HG03439 (cell line): Measurements from ENCODE around the gene ADAMTS5.

Experiments
- ATAC-seq: cut with Tn5 transposase; IDR thresholded peaks from one replicate; pipeline ENCODE4 v1.9.1; 2021; ENCODE audit warnings: mild to moderate bottlenecking, moderate library complexity; ENCODE audit not compliant: unreplicated experiment

ADAMTS5 gene

GRCh38 chr21:26888931-26889330 lies 78.0 kb downstream of the ADAMTS5 start:
- ATAC-seq: no peak

DNA sequence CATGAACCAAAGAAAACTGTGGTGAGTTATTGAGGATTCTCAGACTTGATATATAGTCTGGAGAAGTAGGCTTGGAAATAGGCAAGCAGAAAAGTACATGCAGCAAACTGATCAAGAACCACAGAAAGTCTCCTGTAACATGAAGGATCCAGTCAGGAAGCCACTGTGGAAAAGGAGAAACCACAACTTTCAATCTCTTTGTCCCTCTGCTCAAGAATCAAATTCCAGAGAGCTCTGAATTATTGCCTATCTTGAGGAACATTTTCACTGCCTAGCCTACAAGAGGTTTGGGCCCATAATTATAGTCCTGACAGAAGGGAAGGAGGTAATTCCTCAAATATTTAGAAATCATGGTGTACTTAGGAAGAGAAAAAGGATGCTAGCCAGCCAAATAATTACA lies 78.6 kb downstream of the ADAMTS5 start:
- no peak for ATAC-seq

DNA sequence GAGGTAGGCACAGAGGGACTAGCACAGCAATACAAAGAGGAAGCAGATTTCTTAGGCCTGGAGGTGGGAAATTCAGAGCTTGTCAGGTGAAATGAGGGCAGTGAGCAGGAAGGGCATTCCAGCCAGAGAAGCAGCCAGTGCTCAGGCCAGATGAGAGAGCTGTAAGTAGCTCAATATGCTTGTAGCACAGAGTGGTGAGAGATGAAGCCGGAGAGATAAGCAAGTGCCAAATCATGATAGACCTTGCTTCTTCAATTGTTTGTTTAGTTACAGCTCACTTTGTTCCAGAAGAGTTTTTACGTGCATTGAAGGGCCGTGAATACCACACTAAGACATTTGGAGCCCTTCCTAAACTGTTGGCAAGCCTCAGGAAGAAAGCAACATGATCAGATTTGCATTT lies 79.6 kb downstream of the ADAMTS5 start:
- ATAC-seq: no peak

DNA sequence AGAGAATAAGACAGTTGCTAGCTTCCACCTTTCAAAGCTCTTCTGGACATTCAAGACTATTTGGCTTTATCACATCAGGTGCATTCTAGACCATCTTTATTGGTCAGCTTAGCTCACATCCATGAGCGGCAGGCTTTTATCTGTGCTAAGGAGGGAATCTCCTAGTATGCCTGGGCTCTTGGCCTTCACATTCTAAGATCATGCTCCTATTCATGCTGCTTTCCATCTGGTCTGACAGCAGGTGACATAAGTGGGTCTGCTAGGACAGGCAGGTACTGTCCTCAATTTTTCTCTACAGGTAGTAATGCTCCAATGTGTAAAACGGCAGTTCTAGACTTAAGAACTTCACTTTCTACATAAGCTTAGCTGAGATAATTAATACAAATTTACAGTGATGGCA lies 82.5 kb downstream of the ADAMTS5 start:
- ATAC-seq: no peak

GRCh38 chr21:26883768-26884167 lies 83.1 kb downstream of the ADAMTS5 start:
- ATAC-seq: no peak

- ATAC-seq: no peak
Measured at GRCh38 chr21:26881504-26882228, 85.2 kb downstream of the ADAMTS5 start.

DNA sequence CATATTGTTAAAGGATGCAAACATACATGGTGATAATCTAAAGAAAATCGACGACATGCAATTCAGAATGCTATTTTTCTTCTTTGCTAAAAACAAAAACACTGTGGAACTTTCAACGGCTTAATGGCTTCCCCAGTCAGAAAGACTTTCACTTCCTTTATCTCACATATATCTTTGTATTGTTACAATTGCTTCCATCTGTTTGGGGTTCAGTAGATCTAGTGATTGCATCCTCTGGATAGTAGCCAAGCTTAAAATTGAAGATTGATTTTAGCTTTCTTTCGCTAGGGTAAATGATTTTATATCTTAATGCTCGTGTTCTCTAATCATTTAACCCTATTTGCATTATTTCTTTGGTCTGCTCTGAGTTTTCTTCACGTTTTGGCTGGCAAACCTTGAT lies 89.9 kb downstream of the ADAMTS5 start:
- no peak for ATAC-seq

DNA sequence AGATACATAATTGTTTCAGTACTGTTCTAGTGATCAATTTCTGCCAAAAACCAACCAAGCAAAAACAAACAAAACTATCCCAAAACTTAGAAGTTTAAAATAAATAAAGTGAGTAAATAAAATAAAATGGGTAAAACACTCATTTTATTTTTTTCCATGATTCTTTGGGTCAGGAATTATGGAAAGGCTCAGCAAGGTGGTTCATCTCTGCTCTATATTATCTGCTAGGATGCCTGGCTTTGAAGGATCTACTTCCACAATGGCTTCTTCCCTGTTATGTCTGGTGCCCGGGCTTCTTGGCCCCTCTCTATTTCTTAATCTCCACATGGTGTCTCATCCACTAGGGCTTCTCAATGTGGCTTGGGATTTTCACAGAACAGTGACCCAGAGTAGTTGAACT lies 92.5 kb downstream of the ADAMTS5 start:
- ATAC-seq: no peak
